HUDEP-2 (cell line): ENCODE results near the gene CASP3.

Experiments
- DNase-seq, 76 experiments: peaks; one replicate each; lab custom pipeline; 2025; ENCODE audit not compliant: unreplicated experiment in 76 of 76; lab: John Stamatoyannopoulos, UW

CASP3 gene

GRCh38 chr4:184649026-184649970 is at the start of gene CASP3, which contains the start of gene PRIMPOL:
Gene CASP3 (minus strand): TSS chr4:184649447. CDS start chr4:184638453, 10,994 bp downstream.
Gene PRIMPOL (plus strand): TSS chr4:184649738. CDS start chr4:184657141, 7,403 bp downstream.
- peak; percentile 36 to 98 (median 93) for DNase-seq

GRCh38 chr4:184697956-184698355 is 48.7 kb upstream of the CASP3 start:
- no peak for DNase-seq

- no peak for DNase-seq
Measured at GRCh38 chr4:184695178-184695896, 46.1 kb upstream of the CASP3 start.

GRCh38 chr4:184694412-184694956 is 45.2 kb upstream of the CASP3 start:
- DNase-seq = no peak

GRCh38 chr4:184693056-184693455 is 43.8 kb upstream of the CASP3 start:
- DNase-seq = no peak

GRCh38 chr4:184689681-184690080 is 40.4 kb upstream of the CASP3 start:
- no peak for DNase-seq

DNA sequence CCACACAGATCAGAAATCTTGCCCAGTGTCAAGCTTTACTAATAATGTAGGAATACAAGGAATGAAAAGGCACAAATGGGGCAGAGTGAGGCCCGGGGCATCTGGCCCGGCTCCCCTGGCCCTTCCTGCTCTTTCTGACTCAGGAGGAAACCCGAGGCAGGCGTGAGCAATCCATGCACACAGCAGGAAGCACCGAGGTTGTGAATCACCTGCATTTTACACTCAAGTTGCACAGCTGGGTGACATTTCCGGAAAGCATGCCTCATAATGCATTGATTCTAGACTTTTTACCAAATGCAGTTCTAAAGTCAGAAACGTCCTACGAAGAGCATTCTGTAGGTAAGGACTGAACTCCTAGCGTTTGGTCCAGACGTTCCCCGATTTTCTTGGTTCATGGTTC is 39.2 kb upstream of the CASP3 start:
- no peak for DNase-seq

DNA sequence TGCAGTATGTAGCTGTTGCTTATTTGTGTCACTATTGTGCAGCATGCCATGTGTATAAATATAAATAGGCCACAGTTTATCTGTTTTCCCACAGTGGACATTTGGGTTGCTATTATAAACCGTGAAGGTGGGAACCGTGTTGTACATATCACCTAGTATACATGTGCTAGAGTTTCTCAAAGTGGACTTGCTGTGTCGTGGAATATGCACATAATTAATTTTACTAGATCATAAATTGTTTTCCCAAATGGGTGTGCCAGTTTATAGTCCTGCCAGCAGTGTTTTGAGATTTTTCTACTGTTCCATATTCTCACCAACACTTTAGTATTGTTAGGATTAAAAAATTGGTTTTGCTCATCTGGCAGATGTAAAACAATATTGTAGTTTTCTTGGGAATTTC is 38.8 kb upstream of the CASP3 start:
- no peak for DNase-seq

- peak in 75 of 76 experiments; percentile 35 to 99 (median 93) for DNase-seq
Measured at GRCh38 chr4:184684491-184685189, 35.4 kb upstream of the CASP3 start.

DNA sequence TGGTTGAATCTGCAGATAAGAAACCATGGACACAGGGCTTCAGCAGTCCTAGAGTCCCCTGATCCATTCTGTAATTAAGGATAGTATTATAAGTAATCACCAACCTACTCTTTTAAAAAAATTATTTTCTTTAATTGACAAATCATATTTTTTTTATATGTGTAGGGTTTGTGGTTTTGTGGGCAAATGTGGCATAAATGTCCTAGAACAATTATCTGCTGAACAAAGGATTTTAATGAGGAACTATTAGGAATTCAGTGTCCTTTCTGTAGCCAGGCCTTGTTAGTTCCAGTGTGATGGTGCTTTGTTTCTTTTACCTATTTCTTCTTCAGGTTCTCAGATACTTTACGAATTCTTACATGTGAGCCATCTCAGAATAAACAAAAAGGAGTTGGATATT is 32.7 kb upstream of the CASP3 start:
- no peak for DNase-seq

- no peak for DNase-seq
Measured at GRCh38 chr4:184680698-184681097, 31.5 kb upstream of the CASP3 start.

DNA sequence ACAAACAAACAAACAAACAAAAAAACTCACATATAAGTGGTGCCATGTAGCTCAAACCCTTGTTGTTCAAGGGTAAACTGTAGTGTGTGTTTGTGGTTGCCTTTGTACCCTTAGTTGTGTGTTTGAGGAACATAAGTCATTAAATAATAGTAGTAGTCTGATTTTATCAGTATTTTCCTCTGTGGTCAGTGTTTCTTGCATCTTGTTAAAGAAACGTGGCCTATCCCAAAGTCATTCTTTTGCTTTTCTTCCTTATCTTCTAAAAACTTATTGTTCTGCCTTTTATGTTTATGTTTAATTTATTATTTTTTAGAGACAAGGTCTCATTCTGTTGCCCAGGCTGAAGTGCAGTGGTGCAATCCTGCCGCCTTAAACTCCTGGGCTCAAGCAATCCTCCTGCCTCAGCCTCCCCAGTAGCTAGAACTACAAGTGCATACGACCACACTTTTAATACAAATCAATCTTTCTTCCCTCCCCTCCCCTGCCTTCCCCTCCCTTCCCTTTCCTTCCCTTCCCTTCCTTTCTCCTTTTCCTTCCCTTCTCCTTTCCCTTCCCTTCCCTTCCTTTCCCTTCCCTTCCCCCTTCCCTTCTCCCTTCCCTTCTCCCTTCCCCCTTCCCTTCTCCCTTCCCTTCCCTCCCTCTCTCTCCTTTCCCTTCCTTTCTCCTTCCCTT is 26.7 kb upstream of the CASP3 start:
- DNase-seq = no peak

DNA sequence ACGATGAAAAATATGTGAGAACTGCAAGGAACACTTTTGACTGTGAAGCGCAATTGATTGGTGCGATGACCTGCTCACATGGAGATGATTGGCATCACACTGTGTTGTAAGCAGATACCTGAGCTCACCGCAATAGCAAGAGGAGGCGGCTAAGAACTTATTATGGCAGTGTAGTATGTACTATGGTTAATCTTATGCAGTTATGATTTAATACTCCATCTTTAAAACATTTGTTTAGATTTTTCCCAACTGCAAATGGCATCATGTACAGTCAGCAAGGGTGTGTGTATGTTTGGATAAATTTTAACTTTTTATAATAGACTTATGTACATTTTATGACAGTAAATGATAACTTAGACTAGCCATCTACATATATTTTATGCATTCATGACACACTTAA is 25.8 kb upstream of the CASP3 start:
- DNase-seq = no peak

DNA sequence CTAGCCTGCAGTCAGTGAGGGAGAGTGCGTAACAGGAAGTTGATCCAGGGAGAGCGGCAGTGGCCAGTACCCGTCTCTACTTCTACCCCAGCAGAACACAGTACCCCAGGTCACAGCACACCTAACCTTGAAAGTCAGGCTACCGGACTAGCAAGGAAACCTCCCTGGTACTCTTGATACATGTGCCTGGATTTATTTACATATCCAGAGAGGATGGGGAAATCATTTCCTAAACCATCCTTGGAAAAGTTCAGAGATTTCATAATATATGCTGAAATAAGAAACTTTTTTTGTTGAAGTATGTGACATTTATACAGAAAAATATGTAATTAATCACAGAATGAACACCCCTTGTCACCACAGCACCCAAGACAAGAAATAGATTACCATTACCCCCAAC is 24.8 kb upstream of the CASP3 start:
- no peak for DNase-seq

GRCh38 chr4:184672741-184673140 is 23.5 kb upstream of the CASP3 start:
- no peak for DNase-seq

DNA sequence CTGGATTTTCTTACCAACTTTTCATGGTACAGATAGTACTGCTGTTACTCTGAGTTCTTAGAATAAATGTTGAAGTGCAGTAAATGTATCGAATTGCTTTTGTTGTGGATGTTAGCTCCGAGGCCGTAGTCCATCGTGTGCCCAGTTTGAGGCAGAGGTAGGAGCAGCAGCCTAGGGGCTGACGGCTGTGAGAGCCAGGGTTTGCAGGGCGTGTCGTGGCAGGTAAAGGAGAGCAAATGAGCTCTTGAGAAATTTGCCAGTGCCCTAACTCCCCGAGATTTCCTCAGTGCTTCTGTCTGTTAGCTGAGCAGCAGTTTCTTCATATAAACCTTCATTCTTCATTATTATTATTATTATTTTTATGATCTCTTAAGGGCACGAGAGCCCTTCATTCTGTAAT is 21.9 kb upstream of the CASP3 start:
- no peak for DNase-seq

DNA sequence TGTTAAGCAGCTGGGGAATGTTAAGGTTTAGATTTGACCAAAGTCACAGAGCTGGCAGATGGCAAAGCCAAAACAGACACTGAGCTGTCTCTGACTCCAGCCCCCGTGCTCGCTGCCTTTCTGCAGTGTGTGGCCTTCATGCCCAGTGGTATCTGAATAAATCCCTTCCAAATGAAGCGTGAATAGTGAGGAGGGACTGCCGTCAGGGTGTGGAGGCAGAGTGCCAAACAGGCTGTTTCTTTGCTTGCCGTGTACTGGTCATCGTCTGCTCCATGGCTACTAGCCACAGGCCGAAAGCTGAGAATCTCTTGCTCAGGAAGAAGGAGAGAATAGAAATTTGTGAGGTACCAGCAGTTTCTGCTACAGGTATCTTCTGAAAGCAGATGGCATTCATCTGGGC is 20.0 kb upstream of the CASP3 start:
- DNase-seq = no peak

GRCh38 chr4:184668511-184669114 is 19.4 kb upstream of the CASP3 start:
- DNase-seq = no peak

DNA sequence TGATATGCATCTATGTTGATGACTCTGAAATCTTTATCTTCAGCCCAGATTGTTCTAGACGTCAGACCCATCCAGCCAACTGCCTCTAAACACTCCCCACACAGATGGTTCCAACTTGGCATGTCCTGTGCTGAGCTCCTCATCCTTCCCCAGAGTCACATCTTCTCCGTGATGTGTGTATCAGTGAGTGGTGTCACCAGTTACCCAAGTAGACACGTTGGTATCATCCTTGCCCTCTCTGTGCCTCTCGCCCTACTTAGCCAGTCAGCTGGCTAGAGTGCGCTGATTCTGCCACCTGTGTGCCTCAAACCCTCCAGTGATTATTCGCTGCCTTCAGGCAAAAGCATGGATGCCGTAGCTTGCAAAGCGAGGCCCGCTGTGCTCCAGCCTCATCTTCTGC is 18.8 kb upstream of the CASP3 start:
- DNase-seq = no peak

DNA sequence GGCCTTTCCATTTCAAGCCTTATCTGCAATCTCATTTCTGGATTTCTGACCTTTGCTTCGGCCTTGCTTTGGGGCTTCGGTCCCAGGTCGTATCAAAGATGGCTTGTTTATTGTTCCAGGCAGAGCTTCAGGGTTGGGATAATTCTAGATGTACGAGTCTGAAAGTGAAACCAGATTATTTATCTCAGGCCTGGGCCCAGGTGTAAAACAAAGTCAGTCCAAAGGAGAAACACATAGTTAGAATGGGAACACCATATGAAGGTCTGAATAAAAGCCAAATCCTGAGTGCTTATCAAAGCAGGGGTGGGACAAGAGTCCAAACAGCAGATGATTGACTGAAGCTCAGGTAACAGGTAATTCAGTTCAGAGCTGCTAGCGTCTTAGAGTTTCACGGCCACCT is 17.4 kb upstream of the CASP3 start:
- DNase-seq = no peak
